Measurements from ENCODE around the gene PDZRN4.

DNA sequence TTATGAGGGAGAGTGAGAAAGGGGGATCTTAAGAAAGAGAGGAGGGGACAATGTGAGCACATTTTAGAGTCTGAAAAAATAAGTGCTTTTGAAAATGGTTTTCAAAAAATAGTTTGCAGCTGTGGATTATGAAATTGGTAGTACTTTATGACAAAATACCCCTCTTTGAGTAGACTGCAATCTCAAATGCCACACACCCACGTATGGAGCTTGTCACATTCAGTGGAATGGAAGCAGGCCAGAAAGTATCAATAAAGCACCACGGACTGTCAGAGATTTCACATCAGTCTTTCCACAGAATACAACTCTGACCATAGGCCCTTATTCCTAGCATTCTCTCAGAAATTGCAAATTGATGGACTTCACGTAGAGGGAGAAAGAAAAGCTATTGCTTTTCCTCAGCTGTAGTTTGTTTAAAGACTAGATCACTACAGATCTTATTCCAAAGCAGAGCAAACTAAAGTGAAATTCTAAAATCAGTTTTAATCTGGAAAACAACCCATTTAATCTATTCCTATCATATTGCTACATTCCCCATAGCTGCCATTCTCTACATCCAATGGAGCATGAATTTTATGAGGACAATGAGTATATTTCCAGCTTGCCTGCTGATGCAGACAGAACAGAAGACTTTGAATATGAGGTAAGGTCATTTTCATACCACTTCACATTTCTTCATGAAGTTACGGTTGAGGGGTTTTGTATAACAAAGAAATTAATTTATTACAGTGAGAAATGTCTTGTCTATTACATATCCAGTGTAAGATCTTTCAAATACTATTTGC lies 321.3 kb downstream of the PDZRN4 start:
- TF ChIP-seq, protein P1, sequence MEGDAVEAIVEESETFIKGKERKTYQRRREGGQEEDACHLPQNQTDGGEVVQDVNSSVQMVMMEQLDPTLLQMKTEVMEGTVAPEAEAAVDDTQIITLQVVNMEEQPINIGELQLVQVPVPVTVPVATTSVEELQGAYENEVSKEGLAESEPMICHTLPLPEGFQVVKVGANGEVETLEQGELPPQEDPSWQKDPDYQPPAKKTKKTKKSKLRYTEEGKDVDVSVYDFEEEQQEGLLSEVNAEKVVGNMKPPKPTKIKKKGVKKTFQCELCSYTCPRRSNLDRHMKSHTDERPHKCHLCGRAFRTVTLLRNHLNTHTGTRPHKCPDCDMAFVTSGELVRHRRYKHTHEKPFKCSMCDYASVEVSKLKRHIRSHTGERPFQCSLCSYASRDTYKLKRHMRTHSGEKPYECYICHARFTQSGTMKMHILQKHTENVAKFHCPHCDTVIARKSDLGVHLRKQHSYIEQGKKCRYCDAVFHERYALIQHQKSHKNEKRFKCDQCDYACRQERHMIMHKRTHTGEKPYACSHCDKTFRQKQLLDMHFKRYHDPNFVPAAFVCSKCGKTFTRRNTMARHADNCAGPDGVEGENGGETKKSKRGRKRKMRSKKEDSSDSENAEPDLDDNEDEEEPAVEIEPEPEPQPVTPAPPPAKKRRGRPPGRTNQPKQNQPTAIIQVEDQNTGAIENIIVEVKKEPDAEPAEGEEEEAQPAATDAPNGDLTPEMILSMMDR (IDR thresholded peaks at IDR 0.05; ENCODE audit: low read depth, low read length) = no peak
- no peak for TF ChIP-seq EZH2phosphoT487 (IDR thresholded peaks at IDR 0.05; ENCODE audit: low read depth)

Measured in OCI-LY3 (cell line).